ENCODE measurements around the gene TRIM34. TPM values are rescaled to one million over a fixed set of nuclear protein-coding genes. Genes with fewer than 3 reads are reported as not detected.

TRIM34 gene
- total RNA-seq, 2 experiments from 2014 or later: 8.4 to 13.1 TPM

GRCh38 chr11:5625281-5625680 lies 480 bp downstream of the TRIM34 start:
- peak overlapping the region; percentile 88 for H3K4me2 ChIP-seq (ENCODE audit: low read length)
- TF ChIP-seq EZH2phosphoT487 (IDR thresholded peaks at IDR 0.05; ENCODE audit: borderline replicate concordance, low read depth, low read length) (no peak), CTCF (conservative IDR thresholded peaks at IDR 0.05; ENCODE audit: low read length) (no peak)
- peak overlapping the region; percentile 92 for H2AFZ ChIP-seq (ENCODE audit: low read length)
- H3K9me2 ChIP-seq (ENCODE audit: insufficient read depth, low read length): no peaks in the 10 kb centered on the region
- H3K4me1 ChIP-seq (ENCODE audit: insufficient read depth, low read length, poor library complexity, severe bottlenecking): peaks cover 17% of the 10 kb centered on the region
- CTCF ChIA-PET (ENCODE audit: unreplicated experiment): no interaction called here
- H3K36me3 ChIP-seq (ENCODE audit: insufficient read depth, low read length): no peaks in the 10 kb centered on the region
- intact Hi-C loops (cut with micrococcal nuclease; ENCODE audit: unreplicated experiment): loop anchor here (2.0 kb wide), 1 partner anchor 60 kb away; the partner anchor contains the start of gene TRIM5
- H3K27ac ChIP-seq (ENCODE audit: low read depth, low read length, poor library complexity, severe bottlenecking): peak overlapping the region; percentile 30
- BruUV-seq (replicated peaks): no TSS peak
- POLR2A ChIA-PET: interaction anchor here (0.9 to 1.7 kb wide), 4 partner anchors 10 to 65 kb away, joined by 3 to 6 read pairs (median 4); partner anchors contain the start of genes TRIM22 and TRIM5
- no peaks in the 10 kb centered on the region for H4K20me1 ChIP-seq (ENCODE audit: insufficient read depth, low read length)
- H3K4me3 ChIP-seq (ENCODE audit: low read depth, low read length, poor library complexity, severe bottlenecking): peak overlapping the region; percentile 69
- H3K9me3 ChIP-seq (ENCODE audit: low read length): no peaks in the 10 kb centered on the region
- no peak for DNase-seq (ENCODE audit: low spot score)
- H3K79me2 ChIP-seq (ENCODE audit: insufficient read depth, low read depth, low read length): no peaks in the 10 kb centered on the region

GRCh38 chr11:5626196-5626595 lies 1.4 kb downstream of the TRIM34 start:
- ChIA-PET CTCF (ENCODE audit: unreplicated experiment) (no interaction called here), POLR2A (interaction anchor here (0.7 kb wide), 2 partner anchors 20 to 804 kb away, joined by 3 to 5 read pairs; no protein-coding TSS in a partner anchor)
- H4K20me1 ChIP-seq (ENCODE audit: insufficient read depth, low read length): no peaks in the 10 kb centered on the region
- H2AFZ ChIP-seq (ENCODE audit: low read length): no peak overlapping the region
- BruUV-seq (replicated peaks): no TSS peak
- H3K4me1 ChIP-seq (ENCODE audit: insufficient read depth, low read length, poor library complexity, severe bottlenecking): peaks cover 19% of the 10 kb centered on the region
- intact Hi-C loops (cut with micrococcal nuclease; ENCODE audit: unreplicated experiment): no loop called here
- H3K4me2 ChIP-seq (ENCODE audit: low read length): peak overlapping the region; percentile 88
- no peak overlapping the region for H3K27ac ChIP-seq (ENCODE audit: low read depth, low read length, poor library complexity, severe bottlenecking)
- TF ChIP-seq EZH2phosphoT487 (IDR thresholded peaks at IDR 0.05; ENCODE audit: borderline replicate concordance, low read depth, low read length) (no peak), CTCF (conservative IDR thresholded peaks at IDR 0.05; ENCODE audit: low read length) (no peak)
- no peak overlapping the region for H3K4me3 ChIP-seq (ENCODE audit: low read depth, low read length, poor library complexity, severe bottlenecking)
- H3K9me3 ChIP-seq (ENCODE audit: low read length): no peaks in the 10 kb centered on the region
- DNase-seq (ENCODE audit: low spot score): no peak
- H3K9me2 ChIP-seq (ENCODE audit: insufficient read depth, low read length): no peaks in the 10 kb centered on the region
- H3K79me2 ChIP-seq (ENCODE audit: insufficient read depth, low read depth, low read length): no peaks in the 10 kb centered on the region
- H3K36me3 ChIP-seq (ENCODE audit: insufficient read depth, low read length): no peaks in the 10 kb centered on the region

GRCh38 chr11:5631417-5631816 lies 6.6 kb downstream of the TRIM34 start:
- H3K27ac ChIP-seq (ENCODE audit: low read depth, low read length, poor library complexity, severe bottlenecking): peak overlapping the region; percentile 61
- POLR2A ChIA-PET: interaction anchor here (0.7 kb wide), 1 partner anchor 31 kb away, joined by 3 read pairs; no protein-coding TSS in a partner anchor

More at GRCh38 chr11:5631417-5631816, 6.6 kb downstream of the TRIM34 start:
- Histone ChIP-seq H3K9me3 (ENCODE audit: low read length) (no peaks in the 10 kb centered on the region), H3K4me1 (ENCODE audit: insufficient read depth, low read length, poor library complexity, severe bottlenecking) (peaks cover 17% of the 10 kb centered on the region), H4K20me1 (ENCODE audit: insufficient read depth, low read length) (no peaks in the 10 kb centered on the region), H3K36me3 (ENCODE audit: insufficient read depth, low read length) (0 out of 2 replicates have a peak, but pooled peaks cover 15% of the 10 kb centered on the region), H3K79me2 (ENCODE audit: insufficient read depth, low read depth, low read length) (no peaks in the 10 kb centered on the region), H3K9me2 (ENCODE audit: insufficient read depth, low read length) (no peaks in the 10 kb centered on the region), H3K4me2 (ENCODE audit: low read length) (peak overlapping the region; percentile 74), H2AFZ (ENCODE audit: low read length) (peak overlapping the region; percentile 93), H3K4me3 (ENCODE audit: low read depth, low read length, poor library complexity, severe bottlenecking) (peak overlapping the region; percentile 44)
- intact Hi-C loops (cut with micrococcal nuclease; ENCODE audit: unreplicated experiment): no loop called here
- CTCF ChIA-PET (ENCODE audit: unreplicated experiment): no interaction called here
- no TSS peak for BruUV-seq (replicated peaks)
- no peak for TF ChIP-seq EZH2phosphoT487 (IDR thresholded peaks at IDR 0.05; ENCODE audit: borderline replicate concordance, low read depth, low read length)
- TF ChIP-seq CTCF (conservative IDR thresholded peaks at IDR 0.05; ENCODE audit: low read length): no peak
- no peak for DNase-seq (ENCODE audit: low spot score)

Data from OCI-LY7 (cell line).